ENCODE results near the gene RFC4. TPM values are rescaled to one million over a fixed set of nuclear protein-coding genes. Genes with fewer than 3 reads are reported as not detected.
"Not testable (repeated sequence)": the region's sequence is repeated elsewhere in the genome, so short reads cannot be mapped to it uniquely, and the experiment has no call there.

Gene RFC4
- polyA plus RNA-seq, 4 donors, result 47.2 to 60.5 (median 50.3) TPM

DNA sequence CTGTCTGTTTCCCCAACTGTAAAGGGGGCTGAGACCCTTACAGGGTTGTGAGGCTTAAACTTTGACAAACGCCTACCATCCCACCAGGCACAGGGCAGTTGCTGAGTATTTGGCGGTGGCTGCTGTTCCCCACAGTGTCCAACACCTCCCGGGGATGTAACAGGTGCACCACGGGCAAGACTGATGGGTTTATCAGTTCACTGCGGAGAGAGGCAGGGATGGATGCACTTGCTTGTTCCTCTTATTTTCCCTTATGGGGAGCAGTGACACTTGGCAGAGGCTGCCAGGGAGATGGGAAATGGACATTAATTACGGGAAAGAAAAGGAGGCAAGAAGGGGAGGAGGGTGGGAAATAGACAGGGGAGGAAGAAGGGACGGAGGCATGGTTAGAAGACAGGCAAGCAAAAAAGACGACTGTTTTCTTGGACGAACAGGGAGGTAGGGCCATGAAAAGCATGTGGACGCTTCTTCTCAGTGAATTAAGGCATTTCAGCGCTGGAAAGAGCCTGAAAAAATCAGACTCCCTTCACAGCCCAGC lies 19.7 kb upstream of the RFC4 start:
- DNase-seq (ENCODE audit: low read depth in 4 of 4, low spot score in 2 of 4), result no peak

DNA sequence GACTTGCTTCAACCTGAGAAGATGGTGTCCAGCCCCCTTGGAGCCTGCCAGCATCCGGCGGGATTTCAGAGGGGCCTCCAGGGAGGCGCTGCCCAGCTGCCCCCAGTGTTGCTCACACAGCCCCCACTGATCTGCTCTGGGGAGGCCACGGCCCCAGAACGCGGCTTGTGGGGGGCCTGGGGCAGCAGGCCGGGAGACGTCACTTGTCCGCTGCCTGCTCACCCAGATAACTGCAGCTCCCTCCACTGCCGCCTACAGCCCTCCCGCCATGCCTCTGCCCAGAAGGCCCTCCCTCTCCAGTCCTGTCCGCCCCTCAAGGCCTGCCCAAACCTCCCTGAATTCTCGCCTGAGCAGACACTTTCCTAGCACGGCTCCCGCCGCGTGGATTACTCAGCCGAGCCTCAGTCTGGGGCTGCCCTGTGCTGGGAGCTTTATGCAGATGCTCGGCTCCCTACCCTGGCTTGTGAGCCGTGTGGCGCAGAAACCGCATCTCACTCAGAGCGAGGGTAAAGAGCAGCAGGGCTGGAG lies 19.1 kb upstream of the RFC4 start:
- no peak for DNase-seq (ENCODE audit: low read depth in 4 of 4, low spot score in 2 of 4)

DNA sequence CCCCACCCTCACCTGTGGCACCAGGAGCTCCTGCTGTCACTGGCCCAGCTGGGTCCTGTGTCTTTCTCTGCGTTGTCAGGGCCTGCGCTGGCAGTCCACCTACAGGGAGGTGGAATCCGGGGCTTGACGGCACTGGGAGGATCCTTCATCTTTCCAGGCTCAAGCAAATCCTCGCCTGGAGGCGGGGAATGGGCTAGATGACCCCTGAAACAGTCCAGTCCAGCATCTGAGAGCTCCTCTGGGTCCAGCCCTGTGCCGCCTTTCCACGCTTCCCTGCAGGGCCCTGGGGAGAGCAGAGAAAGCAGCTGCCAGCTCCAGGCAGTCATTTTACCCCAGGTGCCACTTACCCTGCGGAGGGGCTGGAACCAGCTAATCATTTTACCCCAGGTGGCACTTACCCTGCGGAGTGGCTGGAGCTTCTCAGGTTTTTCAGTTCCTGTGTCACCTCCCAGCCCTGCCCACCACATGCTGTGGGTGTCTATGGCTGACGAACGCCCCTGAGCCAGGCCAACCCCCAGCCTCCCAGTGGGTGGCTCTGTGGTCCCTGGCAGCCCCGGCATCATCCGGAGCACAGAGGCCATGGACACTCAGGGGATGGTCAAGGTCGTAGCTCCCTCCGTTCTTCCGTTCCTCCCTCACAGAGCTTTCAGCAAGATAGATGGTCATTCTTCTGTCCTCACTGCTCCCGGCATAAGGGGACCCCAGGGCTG lies 18.3 kb upstream of the RFC4 start:
- no peak for DNase-seq (ENCODE audit: low read depth in 4 of 4, low spot score in 2 of 4)

DNA sequence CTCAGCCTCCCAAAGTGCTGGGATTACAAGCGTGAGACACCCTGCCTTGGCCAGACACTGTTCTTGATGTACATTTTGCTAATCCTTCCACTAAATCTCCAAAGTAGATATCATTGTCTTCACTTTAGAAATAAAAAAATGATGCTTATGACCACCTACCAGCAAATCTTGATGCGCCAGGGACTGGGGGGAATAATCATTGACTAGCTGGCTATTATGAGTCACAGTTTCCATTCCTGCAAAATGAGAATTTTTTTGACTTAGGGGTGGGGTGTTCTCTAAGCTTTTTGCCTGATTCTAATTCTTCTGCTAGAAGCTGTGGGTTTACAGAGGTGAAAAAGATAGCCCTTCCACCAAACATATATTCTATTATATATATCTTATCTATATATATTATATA lies 17.1 kb upstream of the RFC4 start:
- DNase-seq (ENCODE audit: low read depth in 4 of 4, low spot score in 2 of 4), result no peak

DNA sequence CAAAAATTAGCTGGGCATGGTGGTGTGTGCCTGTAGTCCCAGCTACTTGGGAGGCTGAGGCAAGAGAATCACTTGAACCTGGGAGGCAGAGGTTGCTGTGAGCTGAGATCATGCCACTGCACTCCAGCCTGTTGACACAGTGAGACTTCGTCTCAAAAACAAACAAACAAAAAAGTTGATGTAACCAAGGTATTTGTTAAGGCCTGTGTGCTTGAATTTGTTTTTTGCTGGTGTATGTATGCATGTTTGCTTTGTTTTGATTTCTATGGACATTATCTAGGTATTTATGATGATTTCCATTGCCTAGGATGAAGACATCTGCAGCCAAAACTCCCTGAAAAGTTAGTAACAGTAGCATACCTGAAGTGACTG lies 16.1 kb upstream of the RFC4 start:
- not testable (repeated sequence) for DNase-seq (ENCODE audit: low read depth in 4 of 4, low spot score in 2 of 4)

DNA sequence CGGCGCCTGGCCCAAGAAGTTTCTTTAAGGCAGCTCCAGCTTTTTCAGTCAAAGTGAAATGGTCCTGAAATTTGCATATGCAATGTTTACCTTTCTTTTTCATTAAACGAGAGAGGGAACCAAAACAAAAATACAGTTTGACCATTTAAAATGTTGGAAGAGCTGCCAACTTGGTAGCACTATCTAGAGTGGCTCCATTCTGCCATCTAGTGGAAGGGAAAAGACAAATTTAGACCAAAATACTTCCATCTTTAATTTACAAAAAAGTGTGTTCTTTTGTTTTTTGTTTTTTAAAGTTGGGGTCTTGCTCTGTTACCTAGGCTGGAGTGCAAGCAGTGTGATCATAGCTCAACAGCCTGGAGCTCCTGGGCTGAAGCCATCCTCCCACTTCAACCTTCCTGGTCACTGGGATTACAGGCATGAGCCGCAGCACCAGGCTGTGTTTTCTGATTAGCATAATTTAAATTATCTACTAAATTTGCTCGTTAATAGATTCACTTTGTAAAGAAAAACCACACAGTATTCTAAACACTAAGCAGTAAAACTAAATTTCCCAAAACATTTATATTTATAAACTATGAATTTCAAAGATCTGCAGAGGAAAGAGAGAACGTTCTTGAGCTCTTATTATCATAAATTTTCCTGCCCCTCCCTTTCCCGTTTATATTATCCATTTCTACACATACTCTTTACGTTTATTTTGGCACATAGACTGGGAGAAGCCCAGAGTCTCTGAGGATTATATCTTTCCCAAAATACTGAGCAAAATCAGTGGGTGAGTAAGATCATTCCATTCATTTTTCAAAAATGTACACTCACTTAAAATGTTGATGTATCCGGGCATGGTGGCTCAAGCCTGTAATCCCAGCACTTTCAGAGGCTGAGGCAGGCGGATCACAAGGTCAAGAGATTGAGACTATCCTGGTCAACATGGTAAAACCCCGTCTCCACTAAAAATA lies 15.4 kb upstream of the RFC4 start:
- DNase-seq (ENCODE audit: low read depth in 4 of 4, low spot score in 2 of 4), result no peak

DNA sequence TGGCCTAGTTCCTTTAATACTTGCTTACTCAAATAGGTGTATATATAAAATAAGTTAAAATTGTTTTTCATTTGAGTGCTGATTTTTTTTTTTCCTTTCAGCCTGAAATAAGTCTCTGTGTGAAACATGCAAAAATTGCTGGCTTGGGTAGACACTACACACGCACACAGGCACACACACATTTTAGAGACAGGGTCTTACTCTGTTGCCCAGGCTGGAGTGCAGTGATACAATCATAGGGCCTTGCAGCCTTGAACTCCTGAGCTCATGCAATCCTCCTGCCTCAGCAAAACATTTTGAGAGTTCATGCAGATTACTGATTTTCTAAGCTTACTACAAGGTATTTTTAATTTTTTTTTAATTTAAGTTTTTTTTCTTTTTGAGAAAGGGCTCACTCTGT lies 12.7 kb upstream of the RFC4 start:
- DNase-seq (ENCODE audit: low read depth in 4 of 4, low spot score in 2 of 4), result no peak

DNA sequence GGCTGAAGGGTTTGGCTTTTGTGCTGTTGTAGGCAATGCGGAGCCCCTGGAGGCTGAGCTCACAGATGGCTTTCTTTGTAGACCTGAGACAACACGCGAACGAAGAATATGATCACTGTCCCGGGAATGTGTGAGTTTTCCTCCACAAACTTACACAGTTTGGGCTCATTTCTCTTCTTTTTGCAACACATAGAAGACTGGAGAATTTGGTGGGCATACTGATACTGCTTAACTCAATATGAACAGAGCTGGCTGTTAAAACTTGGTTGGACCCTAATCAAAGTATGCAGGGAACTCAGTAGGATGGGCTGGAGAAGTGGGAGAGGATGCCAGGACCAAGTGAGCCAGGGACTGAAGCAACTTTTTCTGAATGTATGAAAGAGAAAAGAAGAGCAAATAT lies 12.2 kb upstream of the RFC4 start:
- no peak for DNase-seq (ENCODE audit: low read depth in 4 of 4, low spot score in 2 of 4)

DNA sequence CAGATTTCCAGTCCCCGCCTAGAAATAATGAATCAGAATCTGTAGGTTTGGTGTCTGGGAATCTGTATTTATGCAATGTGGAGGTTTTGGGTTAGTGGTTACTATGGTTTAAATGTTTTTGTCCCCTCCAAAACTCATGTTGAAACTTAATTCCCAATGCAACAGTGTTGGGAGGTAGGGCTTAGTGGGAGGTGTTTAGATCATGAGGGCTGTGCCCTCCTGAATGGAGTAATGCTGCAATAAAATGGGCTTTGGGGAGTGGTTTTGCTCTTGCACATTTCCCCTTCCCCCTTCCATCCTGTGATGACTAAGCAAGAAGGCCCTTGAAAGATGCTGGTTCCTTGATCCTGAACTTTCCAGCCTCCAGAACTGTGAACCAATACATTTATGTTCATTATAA lies 9.2 kb upstream of the RFC4 start:
- DNase-seq (ENCODE audit: low read depth in 4 of 4, low spot score in 2 of 4), result no peak

DNA sequence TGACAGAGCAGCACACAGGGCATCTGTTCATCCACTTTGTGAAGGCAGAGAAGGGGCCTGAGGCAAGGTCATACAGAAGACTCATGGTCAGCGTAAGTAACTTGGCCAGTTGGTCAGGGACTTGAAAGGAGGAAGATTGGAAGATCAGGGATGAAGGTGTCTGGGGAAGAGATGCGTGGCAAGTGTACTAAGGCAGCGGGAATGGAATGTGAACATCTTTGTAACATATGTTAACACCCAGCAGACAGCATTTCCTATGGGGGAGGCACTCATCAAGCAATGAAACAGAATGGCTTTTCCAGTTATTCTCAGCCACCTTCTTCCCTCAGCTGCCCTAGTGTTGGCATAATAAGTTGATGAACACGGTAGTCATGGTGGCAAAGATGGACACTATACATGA lies 7.8 kb upstream of the RFC4 start:
- no peak for DNase-seq (ENCODE audit: low read depth in 4 of 4, low spot score in 2 of 4)

DNA sequence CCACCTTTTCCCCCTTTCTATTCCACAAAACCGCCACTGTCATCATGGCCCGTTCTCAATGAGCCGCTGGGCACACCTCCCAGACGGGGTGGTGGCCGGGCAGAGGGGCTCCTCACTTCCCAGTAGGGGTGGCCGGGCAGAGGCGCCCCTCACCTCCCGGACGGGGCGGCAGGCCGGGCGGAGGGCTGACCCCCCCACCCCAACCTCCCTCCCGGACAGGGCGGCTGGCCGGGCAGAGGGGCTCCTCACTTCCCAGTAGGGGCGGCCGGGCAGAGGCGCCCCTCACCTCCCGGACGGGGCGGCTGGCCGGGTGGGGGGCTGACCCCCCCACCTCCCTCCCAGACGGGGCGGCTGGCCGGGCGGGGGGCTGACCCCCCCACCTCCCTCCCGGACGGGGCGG lies 5.0 kb upstream of the RFC4 start:
- DNase-seq (ENCODE audit: low read depth in 4 of 4, low spot score in 2 of 4), result not testable (repeated sequence)

DNA sequence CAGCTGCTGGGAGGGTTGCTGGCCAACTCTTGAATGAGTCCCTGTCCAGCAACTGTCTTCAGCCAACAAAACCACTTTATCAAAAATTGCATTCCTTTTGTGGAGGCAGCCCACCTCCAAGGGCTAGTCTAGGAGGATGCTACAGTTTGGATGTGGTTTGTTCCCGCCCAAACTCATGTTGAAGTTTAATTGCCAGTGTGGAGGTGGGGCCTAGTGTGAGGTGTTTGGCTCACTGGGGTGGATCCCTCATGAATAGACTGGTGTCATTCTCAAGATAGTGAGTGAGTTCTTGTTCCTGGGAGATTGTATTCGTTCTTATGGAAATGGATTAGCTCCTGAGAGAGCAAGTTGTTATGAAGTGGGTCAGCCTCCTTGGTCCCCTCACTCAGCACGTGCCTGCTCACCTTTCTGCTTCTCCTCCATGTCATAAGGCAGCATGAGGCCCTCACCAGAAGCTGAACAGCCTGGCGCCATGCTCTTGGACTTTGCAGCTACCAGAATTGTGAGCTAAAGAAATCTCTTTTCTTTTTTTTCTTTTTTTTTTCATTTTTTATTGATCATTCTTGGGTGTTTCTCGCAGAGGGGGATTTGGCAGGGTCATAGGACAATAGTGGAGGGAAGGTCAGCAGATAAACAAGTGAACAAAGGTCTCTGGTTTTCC lies 4.2 kb upstream of the RFC4 start:
- no peak for DNase-seq (ENCODE audit: low read depth in 4 of 4, low spot score in 2 of 4)

DNA sequence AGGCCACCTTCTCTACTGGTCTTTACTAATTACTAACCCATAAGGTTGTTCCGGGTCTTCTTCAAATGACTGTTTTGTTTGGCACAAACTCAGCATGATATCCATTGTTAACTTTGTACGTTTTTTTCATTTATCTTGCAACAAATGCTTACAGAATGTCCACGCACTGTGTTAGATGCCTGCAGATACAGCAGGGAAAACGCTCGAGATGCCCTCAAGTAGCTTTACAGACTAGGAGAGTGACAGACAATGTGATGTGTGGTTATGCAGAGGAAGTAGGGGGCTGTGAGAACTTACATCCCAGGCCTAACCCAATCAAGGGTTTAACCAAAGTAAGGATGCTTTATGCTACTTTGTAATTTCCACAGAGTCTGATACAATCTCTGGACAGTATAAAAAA lies 949 bp upstream of the RFC4 start:
- DNase-seq (ENCODE audit: low read depth in 4 of 4, low spot score in 2 of 4), result no peak

DNA sequence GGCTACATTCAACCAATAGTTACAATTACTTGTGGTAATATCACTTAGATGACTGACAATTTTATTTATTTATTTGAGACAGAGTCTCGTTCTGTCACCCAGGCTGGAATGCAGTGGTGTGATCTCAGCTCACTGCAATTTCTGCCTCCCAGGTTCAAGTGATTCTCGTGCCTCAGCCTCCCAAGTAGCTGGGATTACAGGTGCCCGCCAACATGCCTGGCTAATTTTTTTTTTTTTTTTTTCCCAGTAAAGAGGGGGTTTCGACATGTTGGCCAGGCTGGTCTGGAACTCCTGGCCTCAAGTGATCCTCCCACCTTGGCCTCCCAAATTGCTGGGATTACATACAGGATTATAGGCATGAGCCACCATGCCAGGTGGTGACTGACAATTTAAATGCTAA lies 2.8 kb downstream of the RFC4 start:
- not testable (repeated sequence) for DNase-seq (ENCODE audit: low read depth in 4 of 4, low spot score in 2 of 4)

DNA sequence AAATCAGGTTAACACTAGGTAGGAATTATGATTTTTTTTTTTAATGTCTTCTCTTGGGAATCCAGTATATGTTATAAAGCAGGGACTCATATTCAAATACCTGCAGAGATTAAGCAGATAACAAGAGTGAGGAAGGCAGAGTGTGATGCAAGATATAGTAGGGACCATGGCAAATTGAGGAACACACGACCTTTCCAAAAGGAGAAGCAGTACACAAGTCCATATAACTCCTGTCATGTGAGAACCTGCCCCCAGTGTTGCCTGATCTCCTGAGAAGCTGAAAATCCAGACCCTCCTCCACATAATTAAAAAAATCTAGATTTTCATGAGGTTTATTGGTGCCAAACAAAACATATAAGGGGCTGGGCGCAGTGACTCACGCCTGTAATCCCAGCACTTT lies 3.6 kb downstream of the RFC4 start:
- no peak for DNase-seq (ENCODE audit: low read depth in 4 of 4, low spot score in 2 of 4)

DNA sequence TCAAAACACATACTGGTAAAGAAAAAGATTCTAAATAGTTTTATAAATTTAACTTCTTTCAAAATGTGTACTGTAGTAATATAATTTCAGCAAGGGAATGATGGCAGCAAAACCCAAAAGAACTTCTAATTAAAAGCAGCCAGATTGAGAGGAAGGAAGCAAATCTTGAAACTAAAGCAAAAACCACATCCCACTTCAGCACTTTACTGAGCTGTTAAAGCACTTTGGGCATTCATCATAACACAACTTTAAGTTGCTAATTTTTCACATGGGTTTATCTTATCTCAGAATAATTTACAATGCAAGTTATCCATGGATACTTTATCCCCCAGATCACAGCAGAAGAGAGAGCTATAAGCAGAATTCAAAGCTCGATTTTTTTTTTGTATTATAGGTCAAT lies 6.0 kb downstream of the RFC4 start:
- DNase-seq (ENCODE audit: low read depth in 4 of 4, low spot score in 2 of 4), result no peak

DNA sequence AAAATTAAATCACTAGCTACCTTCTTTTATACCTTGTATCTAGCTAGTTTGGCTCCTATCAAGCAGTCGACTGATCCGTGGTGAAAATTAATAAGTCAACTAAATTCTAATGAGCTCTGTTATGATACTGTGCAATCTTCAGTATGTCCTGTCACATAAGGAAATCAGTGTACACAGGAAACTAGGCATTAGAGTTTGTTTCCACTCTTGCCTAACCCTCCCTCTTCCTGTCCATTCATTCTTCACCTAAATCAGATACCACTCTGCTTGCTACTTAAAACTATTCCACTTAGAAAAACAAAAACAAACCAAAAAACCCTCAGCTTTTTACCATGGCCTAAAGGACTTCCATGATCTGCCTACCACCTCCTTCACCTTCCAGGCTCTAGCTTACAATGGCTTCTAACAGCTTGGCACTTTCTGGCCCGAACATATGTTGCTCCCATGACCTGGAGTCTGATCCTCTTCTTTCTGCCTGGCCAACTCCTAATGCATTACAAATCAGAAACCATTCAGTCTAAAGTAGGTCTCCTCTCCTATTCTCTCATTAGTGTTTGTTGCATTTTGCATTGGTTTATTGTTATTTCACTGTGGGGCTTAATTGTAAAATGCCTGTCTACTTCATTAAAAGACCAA lies 7.9 kb downstream of the RFC4 start:
- no peak for DNase-seq (ENCODE audit: low read depth in 4 of 4, low spot score in 2 of 4)

DNA sequence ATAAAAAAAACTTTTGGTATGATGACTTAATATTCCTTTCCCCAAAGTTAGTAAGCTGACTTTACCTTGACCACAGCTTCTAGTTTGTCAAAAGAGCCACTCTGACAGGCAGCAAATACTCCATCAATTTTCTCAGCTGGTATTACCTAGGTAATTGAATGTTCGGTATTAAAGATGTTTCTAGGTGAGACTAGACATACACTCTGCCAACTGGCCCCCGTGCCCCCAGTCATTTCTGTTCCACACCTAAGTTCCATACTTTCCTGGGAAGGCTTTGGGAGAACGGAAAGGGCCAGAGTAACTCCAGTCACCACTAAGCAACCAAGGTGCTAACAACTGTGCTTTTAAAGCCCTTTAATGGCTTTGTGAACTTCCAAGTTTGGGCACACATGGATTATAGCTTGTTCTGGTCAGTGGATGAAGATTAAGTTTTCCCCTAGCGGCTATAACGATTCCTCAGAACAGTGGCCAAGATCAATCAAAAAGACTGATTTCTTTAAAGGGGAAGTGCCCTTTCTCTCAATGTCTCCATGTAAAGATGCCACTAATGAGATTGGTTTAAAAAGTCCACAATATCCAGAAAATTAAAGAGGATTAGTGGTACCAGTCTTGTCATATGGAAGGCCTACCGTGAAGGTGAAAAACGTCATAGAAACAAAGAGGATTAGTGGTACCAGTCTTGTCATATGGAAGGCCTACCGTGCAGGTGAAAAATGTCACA lies 15.9 kb downstream of the RFC4 start:
- DNase-seq (ENCODE audit: low read depth in 4 of 4, low spot score in 2 of 4), result no peak

DNA sequence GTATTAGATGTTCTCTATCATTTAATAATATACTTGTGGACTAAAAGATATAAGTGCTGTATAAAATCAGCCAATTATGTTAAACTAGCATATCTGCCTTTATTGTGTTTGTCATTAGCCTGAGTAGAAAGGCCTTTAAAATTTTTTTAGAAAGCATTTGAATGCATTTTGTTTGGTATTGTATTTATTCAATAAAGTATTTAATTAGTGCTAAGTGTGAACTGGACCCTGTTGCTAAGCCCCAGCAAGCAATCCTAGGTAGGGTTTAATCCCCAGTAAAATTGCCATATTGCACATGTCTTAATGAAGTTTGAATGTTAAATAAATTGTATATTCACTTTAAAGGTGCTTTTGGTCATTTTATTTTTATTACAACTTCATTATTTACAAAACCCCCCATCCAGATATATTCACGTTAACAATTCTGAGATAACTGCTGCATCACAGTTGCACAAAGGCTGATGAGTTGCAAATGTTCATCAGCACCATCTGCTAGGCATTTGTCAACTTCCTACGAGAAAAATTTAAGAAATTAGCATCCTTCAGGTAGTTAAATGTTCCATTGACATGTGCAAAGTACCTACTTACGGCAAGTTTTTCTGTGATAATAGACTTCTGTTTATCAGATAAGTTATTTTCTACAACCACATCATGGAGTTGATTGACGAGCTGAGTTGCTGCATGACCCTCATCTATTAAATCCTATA lies 16.6 kb downstream of the RFC4 start:
- no peak for DNase-seq (ENCODE audit: low read depth in 4 of 4, low spot score in 2 of 4)
